ACHN (cell line): ENCODE data around the gene SOX5.

ENCODE experiments used
- DNase-seq: peaks from one replicate; pipeline ENCODE4 v3.0.0-alpha.2; 2015
- in situ Hi-C: cut with HindIII; loops from 2 replicates; pipeline ENCODE4 v1.10.0; 2017; ENCODE audit warnings: low sequenced_read_pairs, low pct_ligation_motif_present, low pct_unique_long_range_greater_than_20kb

SOX5 gene

GRCh38 chr12:23662966-23663365, 286.5 kb downstream of the SOX5 start:
- no peak for DNase-seq

GRCh38 chr12:23659131-23659530, 290.3 kb downstream of the SOX5 start:
- in situ Hi-C loops: no loop called here
- DNase-seq: no peak

More at GRCh38 chr12:23662966-23663365, 286.5 kb downstream of the SOX5 start:
- in situ Hi-C loops: no loop called here

- DNase-seq: no peak
- in situ Hi-C loops: no loop called here
Observed at GRCh38 chr12:23657598-23657997, 291.9 kb downstream of the SOX5 start.

GRCh38 chr12:23655884-23656283, 293.6 kb downstream of the SOX5 start:
- no peak for DNase-seq
- in situ Hi-C loops: no loop called here

- in situ Hi-C loops: no loop called here
- DNase-seq: no peak
Observed at GRCh38 chr12:23655112-23655511, 294.4 kb downstream of the SOX5 start.

- in situ Hi-C loops: no loop called here
- DNase-seq: no peak
Observed at GRCh38 chr12:23648546-23648945, 300.9 kb downstream of the SOX5 start.

- no peak for DNase-seq
- in situ Hi-C loops: no loop called here
Observed at GRCh38 chr12:23640754-23641153, 308.7 kb downstream of the SOX5 start.

- in situ Hi-C loops: no loop called here
Observed at GRCh38 chr12:23634344-23634743, 315.1 kb downstream of the SOX5 start.

GRCh38 chr12:23631786-23632377, 317.6 kb downstream of the SOX5 start:
- DNase-seq: no peak
- in situ Hi-C loops: no loop called here

More at GRCh38 chr12:23634344-23634743, 315.1 kb downstream of the SOX5 start:
- DNase-seq: no peak

GRCh38 chr12:23630524-23630923, 318.9 kb downstream of the SOX5 start:
- in situ Hi-C loops: no loop called here
- no peak for DNase-seq

- in situ Hi-C loops: no loop called here
- no peak for DNase-seq
Observed at GRCh38 chr12:23628806-23629205, 320.7 kb downstream of the SOX5 start.

- in situ Hi-C loops: no loop called here
- no peak for DNase-seq
Observed at GRCh38 chr12:23626791-23627190, 322.7 kb downstream of the SOX5 start.

GRCh38 chr12:23621900-23622299, 327.6 kb downstream of the SOX5 start:
- no peak for DNase-seq
- in situ Hi-C loops: no loop called here

GRCh38 chr12:23618718-23619117, 330.8 kb downstream of the SOX5 start:
- no peak for DNase-seq
- in situ Hi-C loops: no loop called here

- DNase-seq: no peak
- in situ Hi-C loops: no loop called here
Observed at GRCh38 chr12:23617749-23618148, 331.7 kb downstream of the SOX5 start.

GRCh38 chr12:23614280-23614679, 335.2 kb downstream of the SOX5 start:
- DNase-seq: no peak
- in situ Hi-C loops: no loop called here

GRCh38 chr12:23611320-23611719, 338.1 kb downstream of the SOX5 start:
- DNase-seq: no peak
- in situ Hi-C loops: no loop called here

- in situ Hi-C loops: no loop called here
- no peak for DNase-seq
Observed at GRCh38 chr12:23600919-23601318, 348.6 kb downstream of the SOX5 start.

- DNase-seq: no peak
- in situ Hi-C loops: no loop called here
Observed at GRCh38 chr12:23596568-23596967, 352.9 kb downstream of the SOX5 start.

- in situ Hi-C loops: no loop called here
- no peak for DNase-seq
Observed at GRCh38 chr12:23587833-23588559, 361.5 kb downstream of the SOX5 start.
